Vagina (tissue), 2 donors: Measurements from ENCODE around the gene MMP24. TPM values are rescaled to one million over a fixed set of nuclear protein-coding genes. Genes with fewer than 3 reads are reported as not detected.
"Not testable (repeated sequence)": the region's sequence is repeated elsewhere in the genome, so short reads cannot be mapped to it uniquely, and the experiment has no call there.

Experiments used
- DNase-seq, 2 donors: peaks; one replicate each; pipeline ENCODE4 v3.0.0-alpha.2; 2017; ENCODE audit errors: extremely low spot score in 2 of 2
- H3K27ac ChIP-seq: fragments of 200-600 bp; sonication (generic); one replicate; pipeline ENCODE4 v1.5.1; 2019
- H3K27me3 ChIP-seq: fragments of 200-600 bp; sonication (generic); one replicate; pipeline ENCODE4 v1.5.1; 2019
- H3K36me3 ChIP-seq, 2 donors: fragments of 200-600 bp; sonication (generic); one replicate each; pipeline ENCODE4 v1.5.1; 2017 to 2019
- H3K4me1 ChIP-seq: fragments of 200-600 bp; sonication (generic); one replicate; pipeline ENCODE4 v1.5.1; 2019
- H3K4me3 ChIP-seq, 2 donors: fragments of 200-600 bp; sonication (generic); 1 replicate in 1 of 2; 2 replicates in 1 of 2; pipeline ENCODE4 v1.5.1; 2016 to 2019
- H3K9me3 ChIP-seq: fragments of 200-600 bp; sonication (generic); one replicate; pipeline ENCODE4 v1.5.1; 2019
- POLR2A ChIP-seq, 2 donors: fragments of 450-650 bp; IDR thresholded peaks; one replicate each; pipeline ENCODE4 v1.6.1; 2017; ENCODE audit warnings: antibody characterized with exemption in 2 of 2, mild to moderate bottlenecking in 2 of 2, moderate library complexity in 2 of 2
- POLR2AphosphoS5 ChIP-seq, 2 donors: sonication (generic); formaldehyde crosslinking; IDR thresholded peaks; one replicate each; pipeline ENCODE4 v1.9.0; 2017; ENCODE audit warnings: antibody characterized with exemption in 2 of 2, mild to moderate bottlenecking in 2 of 2, low read depth in 1 of 2; ENCODE audit not compliant: insufficient read depth in 1 of 2
- intact Hi-C: fragments of 100-400 bp; cut with DNase I; formaldehyde crosslinking; loops from one replicate; pipeline ENCODE4 v1.15.1; 2023
- total RNA-seq: library from RNA; depleted of rRNA; stranded (reverse); fragments of >200 nt; gene quantifications from one replicate; pipeline ENCODE4 v1.2.3, GENCODE V29; 2016
- TF ChIP-seq, protein P1 (sequence below), 3 experiments: fragments of 450-650 bp in 2 of 3; fragments of 200-600 bp in 1 of 3; sonication (generic) in 1 of 3; IDR thresholded peaks; one replicate each; pipeline ENCODE4 v1.5.1; 2017 to 2019; ENCODE audit warnings: antibody characterized with exemption in 3 of 3, mild to moderate bottlenecking in 2 of 3, moderate library complexity in 2 of 3

Gene MMP24
- total RNA-seq, 1 donor from 2014 or later = 0.98 TPM

DNA sequence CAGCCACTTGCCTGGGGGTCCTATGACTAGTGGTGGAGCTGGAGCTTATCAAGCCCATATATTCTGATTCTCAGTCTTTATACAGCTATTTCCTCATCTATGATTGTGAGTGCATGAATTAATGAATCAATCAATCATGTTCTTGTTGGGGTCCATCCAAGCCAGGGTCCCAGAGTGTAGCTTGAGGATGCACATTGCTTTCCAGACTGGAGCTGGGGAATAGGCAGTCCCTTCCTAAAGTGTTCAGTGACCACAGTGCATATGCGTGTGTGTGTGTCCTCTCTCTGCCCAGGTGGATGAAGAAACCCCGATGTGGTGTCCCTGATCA, 25.1 kb downstream of the MMP24 start:
- H3K4me1 ChIP-seq = no peaks in the 10 kb centered on the region
- no peak overlapping the region for H3K27ac ChIP-seq
- no peak overlapping the region for H3K4me3 ChIP-seq
- TF ChIP-seq POLR2AphosphoS5 (IDR thresholded peaks at IDR 0.05; ENCODE audit: insufficient read depth in 1 of 2, low read depth in 1 of 2) (no peak), POLR2A (IDR thresholded peaks at IDR 0.05) (no peak)
- TF ChIP-seq, protein P1, sequence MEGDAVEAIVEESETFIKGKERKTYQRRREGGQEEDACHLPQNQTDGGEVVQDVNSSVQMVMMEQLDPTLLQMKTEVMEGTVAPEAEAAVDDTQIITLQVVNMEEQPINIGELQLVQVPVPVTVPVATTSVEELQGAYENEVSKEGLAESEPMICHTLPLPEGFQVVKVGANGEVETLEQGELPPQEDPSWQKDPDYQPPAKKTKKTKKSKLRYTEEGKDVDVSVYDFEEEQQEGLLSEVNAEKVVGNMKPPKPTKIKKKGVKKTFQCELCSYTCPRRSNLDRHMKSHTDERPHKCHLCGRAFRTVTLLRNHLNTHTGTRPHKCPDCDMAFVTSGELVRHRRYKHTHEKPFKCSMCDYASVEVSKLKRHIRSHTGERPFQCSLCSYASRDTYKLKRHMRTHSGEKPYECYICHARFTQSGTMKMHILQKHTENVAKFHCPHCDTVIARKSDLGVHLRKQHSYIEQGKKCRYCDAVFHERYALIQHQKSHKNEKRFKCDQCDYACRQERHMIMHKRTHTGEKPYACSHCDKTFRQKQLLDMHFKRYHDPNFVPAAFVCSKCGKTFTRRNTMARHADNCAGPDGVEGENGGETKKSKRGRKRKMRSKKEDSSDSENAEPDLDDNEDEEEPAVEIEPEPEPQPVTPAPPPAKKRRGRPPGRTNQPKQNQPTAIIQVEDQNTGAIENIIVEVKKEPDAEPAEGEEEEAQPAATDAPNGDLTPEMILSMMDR (IDR thresholded peaks at IDR 0.05) = no peak
- no peaks in the 10 kb centered on the region for H3K9me3 ChIP-seq
- no peak for DNase-seq
- intact Hi-C loops = no loop called here
- H3K27me3 ChIP-seq = no peaks in the 10 kb centered on the region
- H3K36me3 ChIP-seq = no peaks in the 10 kb centered on the region

DNA sequence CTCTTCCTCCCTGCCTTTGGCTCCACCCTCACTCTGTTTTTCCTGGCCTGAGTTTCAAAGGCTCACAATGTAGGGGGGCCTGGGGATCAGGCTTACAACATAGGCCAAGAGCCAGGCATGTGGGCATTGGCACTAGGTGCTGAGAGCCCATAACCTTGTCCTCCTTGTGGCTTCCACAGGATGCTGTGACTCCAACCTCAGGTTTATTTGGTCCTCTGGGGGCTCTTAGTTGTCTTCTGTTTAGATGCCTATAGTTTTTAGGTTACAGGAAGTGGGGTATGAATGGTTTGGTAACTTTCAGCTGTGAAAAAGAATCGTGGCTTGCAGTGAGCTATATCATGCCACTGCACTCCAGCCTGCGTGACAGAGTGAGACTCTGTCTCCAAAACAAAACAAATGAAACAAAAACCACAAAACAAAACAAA, 25.6 kb downstream of the MMP24 start:
- DNase-seq = no peak
- no peak for TF ChIP-seq POLR2A (IDR thresholded peaks at IDR 0.05)
- TF ChIP-seq, protein P1 (IDR thresholded peaks at IDR 0.05) = no peak
- TF ChIP-seq POLR2AphosphoS5 (IDR thresholded peaks at IDR 0.05; ENCODE audit: insufficient read depth in 1 of 2, low read depth in 1 of 2) = no peak
- Histone ChIP-seq H3K36me3 (no peaks in the 10 kb centered on the region), H3K9me3 (no peaks in the 10 kb centered on the region), H3K4me1 (no peaks in the 10 kb centered on the region), H3K27me3 (no peaks in the 10 kb centered on the region), H3K4me3 (no peak overlapping the region), H3K27ac (no peak overlapping the region)
- intact Hi-C loops = no loop called here

GRCh38 chr20:35252598-35252997, 26.1 kb downstream of the MMP24 start:
- H3K4me1 ChIP-seq, DNase-seq, H3K27me3 ChIP-seq, H3K36me3 ChIP-seq, H3K27ac ChIP-seq, H3K4me3 ChIP-seq, intact Hi-C loops, H3K9me3 ChIP-seq: not testable (repeated sequence)

- Histone ChIP-seq H3K36me3 (no peaks in the 10 kb centered on the region), H3K4me3 (no peak overlapping the region), H3K27ac (no peak overlapping the region), H3K27me3 (no peaks in the 10 kb centered on the region), H3K4me1 (no peaks in the 10 kb centered on the region), H3K9me3 (no peaks in the 10 kb centered on the region)
- intact Hi-C loops = no loop called here
- no peak for DNase-seq
- TF ChIP-seq, protein P1 (IDR thresholded peaks at IDR 0.05) = no peak
- TF ChIP-seq POLR2A (IDR thresholded peaks at IDR 0.05) (no peak), POLR2AphosphoS5 (IDR thresholded peaks at IDR 0.05; ENCODE audit: insufficient read depth in 1 of 2, low read depth in 1 of 2) (no peak)
Measured at GRCh38 chr20:35253010-35253409, 26.5 kb downstream of the MMP24 start.

- Histone ChIP-seq H3K4me1 (no peaks in the 10 kb centered on the region), H3K9me3 (no peaks in the 10 kb centered on the region), H3K27me3 (no peaks in the 10 kb centered on the region), H3K36me3 (no peaks in the 10 kb centered on the region), H3K27ac (no peak overlapping the region), H3K4me3 (no peak overlapping the region)
- intact Hi-C loops = no loop called here
- DNase-seq = no peak
- TF ChIP-seq POLR2AphosphoS5 (IDR thresholded peaks at IDR 0.05; ENCODE audit: insufficient read depth in 1 of 2, low read depth in 1 of 2) (no peak), POLR2A (IDR thresholded peaks at IDR 0.05) (no peak)
- TF ChIP-seq, protein P1 (IDR thresholded peaks at IDR 0.05) = no peak
Measured at GRCh38 chr20:35254448-35254999, 28.0 kb downstream of the MMP24 start.
